H1 (cell line): ENCODE data around the gene AHDC1.

Source experiments
- BACH1 ChIP-seq: IDR thresholded peaks from 2 replicates; pipeline ENCODE4 v1.6.1; 2012; ENCODE audit warnings: low read length, improper control_type of control experiment
- CTCF ChIP-seq, 3 experiments: IDR thresholded peaks; 1 replicate in 2 of 3; 2 replicates in 1 of 3; pipeline versions ENCODE4 v1.5.1 to v1.6.1; 2011; ENCODE audit warnings: low read length in 3 of 3, mild to moderate bottlenecking in 3 of 3, inconsistent platforms in 2 of 3, low read depth in 1 of 3, moderate library complexity in 1 of 3; ENCODE audit not compliant: insufficient read depth in 1 of 3; ENCODE audit errors: control extremely low read depth in 1 of 3
- HDAC2 ChIP-seq, 2 experiments: fragments of 300-600 bp in 1 of 2; sonication (generic) in 1 of 2; IDR thresholded peaks; 2 replicates each; pipeline ENCODE4 v1.6.1; 2011 to 2012; ENCODE audit warnings: low read depth in 2 of 2, low read length in 2 of 2, mild to moderate bottlenecking in 2 of 2, moderate library complexity in 2 of 2, borderline replicate concordance in 1 of 2, inconsistent platforms in 1 of 2
- POLR2A ChIP-seq, 2 experiments: IDR thresholded peaks; 1 replicate in 1 of 2; 2 replicates in 1 of 2; pipeline ENCODE4 v1.6.1; 2011; ENCODE audit warnings: low read depth in 2 of 2, low read length in 2 of 2, mild to moderate bottlenecking in 2 of 2; ENCODE audit errors: control extremely low read depth in 1 of 2

DNA sequence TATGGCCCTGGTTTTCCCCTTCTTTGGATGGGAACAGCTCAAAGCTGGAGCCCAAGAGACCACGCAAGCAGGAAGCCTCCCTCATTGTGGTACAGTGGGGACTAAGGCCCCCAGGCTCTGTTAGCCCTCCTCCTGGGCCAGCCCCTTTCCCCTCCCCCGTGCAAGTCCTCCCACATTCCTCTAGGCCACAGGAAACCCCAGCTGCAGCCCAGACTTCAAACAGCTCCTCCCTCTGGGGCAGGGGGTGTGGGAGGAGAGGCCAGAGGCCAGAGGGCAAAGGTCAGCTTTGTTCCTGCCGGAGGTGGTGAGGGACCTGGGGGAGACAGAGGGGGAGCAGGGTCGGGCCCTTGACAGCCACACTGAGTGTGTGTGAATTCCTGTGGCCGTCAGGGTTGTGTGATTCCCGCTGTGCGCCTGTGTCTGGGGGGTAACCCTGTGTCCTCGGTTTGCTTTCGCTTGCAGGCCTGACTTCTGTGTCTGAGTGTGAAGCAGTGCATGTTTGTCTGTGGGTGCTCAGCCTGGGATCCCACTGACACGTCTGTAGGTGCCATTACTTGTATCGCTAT is 3.4 kb upstream of the AHDC1 start:
- TF ChIP-seq CTCF (IDR thresholded peaks at IDR 0.05; ENCODE audit: control extremely low read depth in 1 of 3, insufficient read depth in 1 of 3, low read depth in 1 of 3, low read length in 3 of 3) (no peak), POLR2A (IDR thresholded peaks at IDR 0.05; ENCODE audit: control extremely low read depth in 1 of 2, low read depth in 2 of 2, low read length in 2 of 2) (no peak), BACH1 (no peak), HDAC2 (IDR thresholded peaks at IDR 0.05; ENCODE audit: borderline replicate concordance in 1 of 2, low read depth in 2 of 2, low read length in 2 of 2) (no peak)
